RCC 7860 (cell line): ENCODE data around the gene GTPBP6.

Source experiments
- DNase-seq: peaks from one replicate; pipeline ENCODE4 v3.0.0-alpha.2; 2015; ENCODE audit warnings: low spot score
- FAIRE-seq: peaks from 2 replicates; lab custom pipeline; 2012; peaks lifted over from hg19 to GRCh38; lab: Jason Lieb, UNC

GTPBP6 gene, protein sequence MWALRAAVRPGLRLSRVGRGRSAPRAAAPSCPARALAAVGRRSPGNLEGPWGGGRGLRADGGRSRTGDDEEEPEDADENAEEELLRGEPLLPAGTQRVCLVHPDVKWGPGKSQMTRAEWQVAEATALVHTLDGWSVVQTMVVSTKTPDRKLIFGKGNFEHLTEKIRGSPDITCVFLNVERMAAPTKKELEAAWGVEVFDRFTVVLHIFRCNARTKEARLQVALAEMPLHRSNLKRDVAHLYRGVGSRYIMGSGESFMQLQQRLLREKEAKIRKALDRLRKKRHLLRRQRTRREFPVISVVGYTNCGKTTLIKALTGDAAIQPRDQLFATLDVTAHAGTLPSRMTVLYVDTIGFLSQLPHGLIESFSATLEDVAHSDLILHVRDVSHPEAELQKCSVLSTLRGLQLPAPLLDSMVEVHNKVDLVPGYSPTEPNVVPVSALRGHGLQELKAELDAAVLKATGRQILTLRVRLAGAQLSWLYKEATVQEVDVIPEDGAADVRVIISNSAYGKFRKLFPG

DNA sequence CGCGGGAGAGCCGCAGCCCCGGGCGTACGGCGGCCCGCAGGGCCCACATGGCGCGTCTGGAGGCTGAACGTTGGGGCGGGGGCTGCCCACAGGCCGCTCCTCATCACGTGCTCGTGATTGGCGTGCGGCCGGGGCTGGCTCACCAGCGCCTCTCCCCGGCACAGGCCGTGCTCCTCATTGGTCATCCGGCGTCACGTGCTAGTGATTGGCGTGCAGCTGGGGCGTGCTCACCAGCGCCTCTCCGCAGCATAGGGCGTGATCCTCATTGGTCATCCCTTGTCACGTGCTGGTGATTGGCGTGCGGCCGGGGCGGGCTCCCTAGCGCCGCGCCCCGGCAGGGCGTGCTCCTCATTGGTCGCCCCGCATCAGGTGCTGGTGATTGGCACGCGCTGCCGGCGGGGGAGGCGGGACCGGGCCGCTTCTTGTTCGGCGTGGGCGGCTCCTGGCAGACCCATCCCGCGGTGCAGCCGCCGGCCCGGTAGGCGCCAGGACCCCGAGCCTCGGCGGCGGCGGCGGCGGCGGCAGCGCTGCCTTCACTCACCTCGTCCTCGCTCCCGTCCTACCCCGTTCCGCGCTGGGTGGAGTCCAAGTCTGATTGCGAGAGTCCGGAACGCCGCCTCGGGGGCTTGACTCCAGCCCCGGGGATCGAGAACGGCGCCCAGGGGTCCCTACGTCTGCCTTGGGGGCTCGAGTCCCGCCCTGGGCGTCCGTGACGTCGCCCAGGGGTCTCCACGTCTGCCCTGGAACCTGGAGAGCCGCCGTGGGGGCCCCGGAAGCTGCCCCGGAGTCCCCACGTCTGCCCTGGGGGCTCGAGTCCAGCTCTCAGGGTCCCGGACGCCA lies at the start of gene GTPBP6:
TSS of gene GTPBP6 (minus strand) at position 58 of the 840 bp plus-strand sequence. CDS start at position 49, 9 bp downstream.
- FAIRE-seq (no peak), DNase-seq (peak; percentile 100)

DNA sequence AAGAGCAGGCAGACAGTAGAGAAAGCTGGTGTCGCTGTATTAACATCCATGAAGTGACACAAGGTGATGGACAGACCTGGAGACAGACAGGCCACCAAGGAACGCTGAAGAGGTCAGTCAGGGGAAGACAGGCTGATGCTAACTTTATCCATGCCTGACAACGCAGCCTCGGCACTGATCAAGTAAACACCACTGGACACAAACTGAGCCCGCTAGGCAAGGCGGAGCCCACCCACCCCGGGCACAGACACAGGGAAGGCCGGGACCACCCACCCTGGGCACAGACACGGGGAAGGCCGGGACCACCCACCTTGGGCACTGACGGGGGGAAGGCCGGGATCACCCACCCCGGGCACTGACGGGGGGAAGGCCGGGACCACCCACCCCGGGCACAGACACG lies 49.3 kb upstream of the GTPBP6 start:
- FAIRE-seq = no peak

DNA sequence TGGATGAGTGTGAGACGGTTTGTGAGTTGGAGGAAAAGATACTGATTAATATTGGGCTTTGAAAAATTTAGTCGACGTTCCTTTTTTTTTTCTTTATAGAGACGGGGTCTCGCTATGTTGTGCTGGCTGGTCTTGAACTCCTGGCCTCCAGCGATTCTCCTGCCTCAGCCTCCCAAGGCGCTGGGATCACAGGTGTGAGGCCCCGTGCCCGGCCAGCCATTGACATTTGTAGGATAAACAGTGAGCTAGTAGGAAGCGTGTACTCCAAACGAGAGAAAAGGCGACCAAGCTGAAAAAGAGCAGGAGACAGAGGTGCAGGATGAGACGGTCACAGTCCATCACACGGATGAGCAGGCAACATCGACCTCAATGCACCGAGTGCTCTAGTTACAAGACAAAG lies 48.8 kb upstream of the GTPBP6 start:
- FAIRE-seq (no peak), DNase-seq (no peak)

More for the DNA sequence above, 49.3 kb upstream of the GTPBP6 start:
- no peak for DNase-seq

DNA sequence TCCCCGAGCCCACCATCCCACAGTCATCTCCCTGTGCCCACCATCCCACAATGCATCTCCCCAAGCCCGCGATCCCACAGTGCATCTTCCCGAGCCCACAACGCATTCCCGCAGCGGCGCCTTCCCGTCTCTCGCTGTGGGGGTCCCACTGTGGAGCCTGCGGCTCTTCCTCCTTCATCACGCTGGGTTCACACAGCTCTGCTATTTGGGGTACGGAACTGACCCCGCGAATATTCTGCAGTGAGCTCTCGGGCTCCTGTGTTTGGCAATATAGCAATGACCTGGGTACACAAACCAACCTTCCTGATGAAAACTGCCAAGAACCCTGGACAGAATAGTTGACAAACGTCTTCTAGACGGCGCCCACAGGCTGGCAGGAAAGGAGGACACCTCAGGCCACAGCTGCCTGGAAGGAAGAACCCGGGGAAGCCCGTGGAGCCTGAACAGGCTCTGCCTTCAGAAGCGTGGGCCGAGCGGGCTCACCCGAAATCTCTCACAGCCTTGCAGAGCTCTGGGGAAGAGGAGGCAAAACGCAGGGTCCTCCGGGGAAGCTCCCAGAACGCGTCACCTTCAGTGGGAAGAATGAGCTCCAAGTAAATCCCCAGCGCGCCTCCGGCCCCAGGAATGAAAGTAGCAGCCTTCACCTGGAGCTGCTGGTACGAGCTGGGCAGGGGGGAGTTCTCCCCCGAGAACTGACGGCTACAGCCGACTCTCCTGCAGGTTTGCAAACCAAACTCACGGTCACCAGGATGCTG lies 45.2 kb upstream of the GTPBP6 start:
- DNase-seq (no peak), FAIRE-seq (no peak)

DNA sequence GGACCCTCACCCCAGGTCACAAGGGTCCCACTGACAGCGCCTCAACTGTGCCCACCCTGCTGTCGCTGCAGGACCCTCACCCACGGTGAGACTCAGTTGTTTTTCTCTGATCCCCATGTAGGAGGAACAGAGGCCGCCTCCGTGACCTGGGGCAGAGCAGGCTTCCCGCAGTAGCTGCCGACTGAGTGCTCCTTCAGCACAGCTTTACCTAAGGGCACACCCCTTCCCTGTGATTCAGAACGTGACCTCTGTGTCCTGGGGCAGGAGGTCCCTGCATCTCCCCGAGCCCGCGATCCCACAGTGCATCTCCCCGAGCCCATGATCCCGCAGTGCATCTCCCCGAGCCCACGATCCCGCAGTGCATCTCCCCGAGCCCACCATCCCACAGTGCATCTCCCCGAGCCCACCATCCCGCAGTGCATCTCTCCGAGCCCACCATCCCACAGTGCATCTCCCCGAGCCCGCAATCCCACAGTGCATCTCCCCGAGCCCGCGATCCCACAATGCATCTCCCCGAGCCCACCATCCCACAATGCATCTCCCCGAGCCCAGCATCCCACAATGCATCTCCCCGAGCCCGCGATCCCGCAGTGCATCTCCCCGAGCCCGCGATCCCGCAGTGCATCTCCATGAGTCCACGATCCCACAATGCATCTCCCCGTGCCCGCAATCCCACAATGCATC lies 44.5 kb upstream of the GTPBP6 start:
- DNase-seq (no peak), FAIRE-seq (no peak)

DNA sequence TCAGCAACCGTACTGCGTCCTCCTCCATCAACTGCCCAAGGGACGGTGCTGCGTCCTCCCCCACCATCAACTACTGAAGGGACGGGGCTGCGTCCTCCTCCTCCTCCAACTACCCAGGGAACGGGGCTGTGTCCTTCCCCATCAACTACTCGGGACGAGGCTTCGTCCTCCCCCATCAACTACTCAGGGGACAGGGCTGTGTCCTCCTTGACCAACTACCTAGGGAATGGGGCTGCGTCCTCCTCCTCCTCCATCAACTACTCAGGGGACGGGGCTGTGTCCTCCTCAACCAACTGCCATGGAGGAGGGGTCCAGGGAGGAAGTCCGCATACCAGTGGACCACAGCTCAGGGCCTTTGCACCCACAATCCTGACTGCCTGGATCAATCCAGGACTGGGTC lies 43.8 kb upstream of the GTPBP6 start:
- DNase-seq (no peak), FAIRE-seq (no peak)

DNA sequence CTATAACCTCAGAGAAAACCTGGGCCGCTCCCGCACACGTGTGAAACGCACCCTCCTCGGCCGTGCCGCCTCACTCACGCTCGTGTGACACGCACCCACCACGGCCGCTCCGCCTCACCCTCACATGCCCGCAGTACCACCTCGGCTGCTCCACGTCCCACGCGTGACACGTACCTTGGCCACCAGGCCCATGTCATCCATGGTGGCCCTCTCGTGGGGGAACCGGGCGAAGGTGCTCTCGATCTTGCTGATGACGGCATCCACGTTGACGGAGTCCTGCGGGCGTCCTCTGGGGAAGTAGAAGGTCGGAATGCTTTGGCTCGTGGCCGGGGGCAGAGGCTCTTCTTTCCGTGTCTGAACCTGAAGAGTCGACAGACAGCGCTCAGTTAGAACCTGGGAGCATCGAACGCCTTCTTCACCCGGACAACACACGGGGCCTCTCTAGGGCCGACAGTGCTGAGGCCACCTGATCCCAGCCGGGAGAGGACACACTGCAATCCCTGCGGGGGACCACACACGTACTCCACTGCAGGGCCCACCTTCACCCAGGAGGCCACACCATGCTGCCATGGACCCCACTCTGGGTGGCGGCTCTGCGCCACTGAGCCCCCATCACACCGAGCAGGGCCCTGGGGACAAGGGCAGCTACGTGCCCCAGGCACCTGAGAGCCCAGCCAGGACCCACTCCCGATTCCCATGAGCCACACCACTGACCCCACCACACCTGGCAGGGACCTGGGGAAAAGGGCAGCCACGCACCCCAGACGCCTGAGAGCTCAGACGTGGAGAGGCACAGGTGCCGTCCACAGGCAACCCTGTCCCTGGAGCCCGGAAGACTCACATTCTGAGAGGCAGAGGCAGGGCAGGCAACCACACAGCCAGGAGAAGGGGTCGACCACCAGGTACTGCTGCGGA lies 42.9 kb upstream of the GTPBP6 start:
- DNase-seq = no peak
- FAIRE-seq = no peak

DNA sequence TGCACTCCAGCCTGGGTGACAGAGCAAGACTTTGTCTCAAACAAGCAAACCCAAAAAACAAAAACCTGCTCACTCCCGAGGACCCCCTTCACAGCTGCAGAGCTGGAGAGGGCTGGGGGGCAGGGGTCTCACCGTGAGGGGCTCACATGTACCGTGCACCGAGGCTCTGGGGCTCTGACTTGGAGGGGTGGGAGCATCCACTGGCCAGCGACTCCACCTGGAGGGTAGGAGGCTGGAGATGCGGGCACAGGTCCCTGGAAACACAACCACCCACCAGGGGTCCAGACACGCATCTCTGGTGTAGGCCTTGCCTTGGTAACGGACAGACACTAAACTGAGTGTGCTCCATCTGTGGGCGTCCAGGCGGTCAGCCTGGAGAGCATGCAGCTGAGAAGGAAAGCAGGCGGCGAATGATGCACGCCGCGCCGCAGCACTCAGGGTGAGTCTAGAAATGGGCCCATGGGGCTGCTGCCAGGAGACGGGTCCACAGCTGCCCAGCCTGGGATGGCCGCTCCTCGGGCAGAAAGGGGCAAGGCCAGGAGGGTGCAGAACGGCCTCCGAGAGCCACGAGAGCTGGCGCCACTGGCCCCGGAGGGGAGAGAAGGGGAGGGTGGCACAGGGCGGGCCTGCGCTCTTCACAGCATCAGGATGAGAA lies 42.0 kb upstream of the GTPBP6 start:
- FAIRE-seq (no peak), DNase-seq (no peak)

DNA sequence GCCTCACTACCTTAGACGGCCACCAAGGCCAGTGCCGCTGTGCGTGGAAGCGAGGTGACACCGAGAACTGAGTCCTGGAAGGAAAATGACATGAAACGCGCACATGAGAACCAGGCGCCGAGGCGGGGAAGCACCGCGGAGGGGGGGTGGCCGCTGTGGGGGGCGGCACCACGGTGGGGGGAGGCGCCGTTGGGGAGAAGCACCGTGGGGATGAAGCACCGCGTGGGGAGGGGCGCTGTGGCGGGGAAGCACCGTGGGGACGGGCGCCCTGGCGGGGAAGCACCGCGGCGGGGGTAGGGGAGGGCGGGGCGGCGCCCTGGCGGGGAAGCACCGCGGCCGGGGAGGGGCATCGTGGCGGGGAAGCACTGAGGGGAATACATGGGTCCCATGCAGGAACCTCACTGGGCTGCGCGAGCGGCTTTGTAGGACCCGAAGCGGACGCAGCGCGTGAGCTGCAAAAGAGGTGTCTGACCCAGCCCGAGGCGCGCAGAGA lies 40.1 kb upstream of the GTPBP6 start:
- DNase-seq = no peak
- no peak for FAIRE-seq

DNA sequence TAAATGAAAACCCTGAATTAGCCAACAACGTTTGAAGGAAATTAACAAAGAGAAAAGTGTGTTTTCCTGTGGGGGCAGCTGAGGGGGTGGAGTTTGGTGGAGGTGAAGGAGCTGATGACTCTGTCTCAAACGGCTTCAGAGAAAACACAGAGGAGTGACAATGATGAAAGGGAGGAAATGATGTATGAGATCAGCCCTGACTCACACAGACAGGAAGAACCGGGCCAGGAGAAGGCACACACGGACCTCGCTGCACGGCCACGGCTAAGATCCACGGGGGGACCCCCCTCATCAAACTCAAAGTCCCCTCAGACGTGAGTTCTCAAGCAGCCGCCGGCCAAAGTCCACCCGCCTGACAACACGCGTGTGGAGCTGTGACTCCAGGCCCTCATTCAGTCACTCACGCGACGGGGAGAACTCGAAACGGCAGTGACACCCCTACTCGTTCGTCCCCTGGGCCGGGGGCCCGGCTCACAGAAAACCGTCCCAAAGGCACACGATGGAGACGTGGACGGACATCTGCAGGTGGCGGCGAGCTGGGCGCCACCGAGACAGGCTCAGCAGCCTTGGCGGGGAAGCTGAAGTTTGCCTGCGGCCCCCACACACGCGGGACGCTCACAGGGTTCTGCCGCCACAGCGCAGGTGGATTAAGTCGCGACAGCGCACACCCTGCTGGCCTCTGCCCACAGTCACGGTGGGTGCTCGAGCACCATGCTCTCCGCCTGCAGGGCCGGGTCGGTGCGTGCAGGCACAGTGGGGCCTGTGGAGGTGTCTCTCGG lies 39.3 kb upstream of the GTPBP6 start:
- no peak for FAIRE-seq
- no peak for DNase-seq

DNA sequence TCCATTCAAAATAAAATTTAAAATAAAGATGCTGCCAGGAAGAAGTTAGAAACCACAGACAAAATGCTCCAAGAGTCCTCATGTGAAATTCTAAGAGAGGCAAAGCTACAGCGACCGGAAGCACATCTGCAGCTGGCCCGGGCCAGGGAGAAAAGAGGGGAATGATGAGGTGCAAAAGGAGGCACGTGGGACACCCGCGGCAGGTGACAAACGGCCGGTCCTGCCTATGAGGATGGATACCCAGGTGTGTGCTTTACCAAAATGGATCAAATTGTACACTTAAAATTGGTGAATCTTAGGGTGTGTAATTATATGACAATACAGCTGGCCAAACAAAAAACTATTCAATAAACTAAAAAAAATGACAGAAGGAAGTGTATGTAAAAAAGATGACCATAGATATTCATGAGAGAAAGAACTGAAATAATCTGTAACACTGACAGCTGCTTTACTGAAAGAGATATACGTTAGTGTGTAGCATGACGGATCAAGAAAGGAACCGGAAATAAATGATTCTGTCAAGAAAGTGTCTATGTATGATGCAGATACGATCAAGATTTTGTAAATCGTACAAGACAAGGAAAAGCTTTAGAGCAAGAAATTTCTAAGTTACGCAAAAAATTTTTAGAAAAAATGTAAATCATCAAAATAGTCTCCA lies 38.6 kb upstream of the GTPBP6 start:
- FAIRE-seq (no peak), DNase-seq (no peak)

DNA sequence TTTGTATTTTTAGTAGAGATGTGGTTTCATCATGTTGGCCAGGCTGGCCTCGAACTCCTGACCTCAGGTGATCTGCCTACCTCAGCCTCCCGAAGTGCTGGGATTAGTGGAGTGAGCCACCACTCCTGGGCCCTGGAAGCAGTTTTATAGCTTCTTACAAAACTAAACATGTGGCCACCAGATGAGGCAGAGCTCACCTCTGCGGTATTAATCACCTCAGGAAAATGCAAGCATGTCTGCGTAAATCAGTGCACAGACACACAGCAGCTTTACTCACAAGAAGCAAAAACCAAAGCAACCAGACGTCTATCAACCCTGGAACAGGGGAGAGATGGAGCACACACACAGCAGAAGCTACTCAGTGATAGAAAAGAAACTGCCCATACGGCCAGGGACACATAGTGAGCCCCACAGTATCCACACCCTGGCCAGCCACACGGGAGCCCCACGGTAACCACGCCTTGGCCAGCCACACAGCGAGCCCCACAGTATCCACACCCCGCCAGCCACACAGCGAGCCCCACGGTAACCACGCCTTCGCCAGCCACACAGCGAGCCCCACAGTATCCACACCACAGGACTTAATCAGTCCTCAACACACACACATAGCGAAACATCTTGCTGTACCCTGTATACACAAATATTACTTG lies 37.9 kb upstream of the GTPBP6 start:
- no peak for DNase-seq
- FAIRE-seq = no peak

DNA sequence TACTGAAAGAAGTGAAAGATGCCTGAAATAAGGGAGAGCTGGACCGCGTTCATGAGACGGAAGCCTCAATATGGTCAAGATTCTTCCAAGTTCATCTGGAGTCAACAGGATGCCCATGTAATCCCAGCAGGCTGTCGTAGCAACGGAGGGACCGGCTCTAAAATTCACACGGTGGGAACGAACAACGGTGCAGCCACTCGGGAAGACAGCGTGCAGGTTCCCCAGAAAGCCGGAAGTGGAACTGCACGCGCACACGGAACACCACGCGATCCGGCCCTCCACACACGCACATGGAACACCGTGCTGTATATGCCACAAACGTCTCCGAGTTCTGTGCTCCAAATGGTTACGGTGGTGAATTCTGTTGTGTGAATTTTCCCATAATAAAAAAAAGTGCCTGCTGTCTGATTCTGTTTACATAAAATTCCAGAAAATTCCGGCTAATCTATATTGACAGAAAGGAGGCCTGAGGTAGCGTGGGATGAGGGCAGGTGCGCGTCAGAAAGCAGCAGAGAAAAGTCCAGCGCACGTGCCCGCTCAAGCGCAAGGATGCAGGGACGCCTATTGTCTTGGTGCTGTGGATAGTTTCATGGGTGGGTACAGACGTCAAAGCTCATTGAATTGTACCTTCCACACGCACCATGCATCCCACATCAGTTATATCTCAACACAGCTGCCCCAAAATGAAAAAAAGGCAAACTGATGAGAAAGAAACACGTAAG lies 36.9 kb upstream of the GTPBP6 start:
- DNase-seq = no peak
- FAIRE-seq = no peak

DNA sequence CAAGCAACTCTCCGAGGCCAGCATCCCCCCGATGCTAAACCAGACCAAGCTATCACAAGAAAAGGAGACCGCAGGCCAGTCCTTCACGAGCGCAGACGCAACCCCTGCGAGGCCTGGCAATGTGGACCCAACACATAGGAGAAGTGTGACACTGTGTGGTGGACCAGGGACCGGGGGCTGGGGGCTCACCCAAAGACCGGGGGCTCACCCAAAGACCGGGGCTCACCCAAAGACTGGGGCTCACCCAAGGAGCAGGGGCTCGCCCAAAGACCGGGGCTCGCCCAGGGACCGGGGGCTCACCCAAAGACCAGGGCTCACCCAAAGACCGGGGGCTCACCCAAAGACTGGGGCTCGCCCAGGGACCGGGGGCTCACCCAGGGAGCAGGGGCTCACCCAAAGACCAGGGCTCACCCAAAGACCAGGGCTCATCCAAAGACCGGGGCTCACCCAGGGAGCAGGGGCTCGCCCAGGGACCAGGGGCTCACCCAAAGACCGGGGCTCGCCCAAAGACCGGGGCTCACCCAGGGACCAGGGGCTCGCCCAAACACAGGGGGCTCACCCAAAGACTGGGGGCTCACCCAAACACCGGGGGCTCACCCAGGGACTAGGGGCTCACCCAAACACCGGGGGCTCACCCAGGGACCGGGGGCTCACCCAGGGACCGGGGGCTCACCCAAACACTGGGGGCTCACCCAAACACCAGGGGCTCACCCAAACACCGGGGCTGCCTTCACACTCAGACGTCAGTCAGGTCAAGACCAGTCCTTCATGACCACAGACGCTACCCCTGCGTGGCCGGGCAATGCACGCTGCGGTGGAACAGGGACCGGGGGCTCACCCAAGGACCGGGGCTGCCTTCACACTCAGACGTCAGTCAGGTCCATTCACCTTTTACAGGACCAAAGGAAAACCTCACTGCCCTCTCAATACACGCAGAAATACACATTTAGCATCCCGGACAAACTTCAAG lies 35.3 kb upstream of the GTPBP6 start:
- DNase-seq = no peak

More for the DNA sequence above, 35.3 kb upstream of the GTPBP6 start:
- FAIRE-seq = no peak
